Gastrocnemius medialis (tissue), 4 donors: Measurements from ENCODE around the gene KRT15.

Experiments
- POLR2A ChIP-seq, 2 donors: fragments of 450-650 bp; IDR thresholded peaks; one replicate each; pipeline ENCODE4 v1.6.1; 2017; ENCODE audit warnings: antibody characterized with exemption in 2 of 2, mild to moderate bottlenecking in 2 of 2, moderate library complexity in 2 of 2
- TF ChIP-seq, protein P1 (sequence below), 5 experiments: fragments of 450-650 bp in 3 of 5; fragments of 200-600 bp in 2 of 5; sonication (generic) in 2 of 5; IDR thresholded peaks in 4 of 5; conservative IDR thresholded peaks in 1 of 5; 1 replicate in 4 of 5; 2 replicates in 1 of 5; pipeline ENCODE4 v1.5.1; 2016 to 2019; ENCODE audit warnings: antibody characterized with exemption in 5 of 5, mild to moderate bottlenecking in 3 of 5, moderate library complexity in 3 of 5

- TF ChIP-seq, protein P1, sequence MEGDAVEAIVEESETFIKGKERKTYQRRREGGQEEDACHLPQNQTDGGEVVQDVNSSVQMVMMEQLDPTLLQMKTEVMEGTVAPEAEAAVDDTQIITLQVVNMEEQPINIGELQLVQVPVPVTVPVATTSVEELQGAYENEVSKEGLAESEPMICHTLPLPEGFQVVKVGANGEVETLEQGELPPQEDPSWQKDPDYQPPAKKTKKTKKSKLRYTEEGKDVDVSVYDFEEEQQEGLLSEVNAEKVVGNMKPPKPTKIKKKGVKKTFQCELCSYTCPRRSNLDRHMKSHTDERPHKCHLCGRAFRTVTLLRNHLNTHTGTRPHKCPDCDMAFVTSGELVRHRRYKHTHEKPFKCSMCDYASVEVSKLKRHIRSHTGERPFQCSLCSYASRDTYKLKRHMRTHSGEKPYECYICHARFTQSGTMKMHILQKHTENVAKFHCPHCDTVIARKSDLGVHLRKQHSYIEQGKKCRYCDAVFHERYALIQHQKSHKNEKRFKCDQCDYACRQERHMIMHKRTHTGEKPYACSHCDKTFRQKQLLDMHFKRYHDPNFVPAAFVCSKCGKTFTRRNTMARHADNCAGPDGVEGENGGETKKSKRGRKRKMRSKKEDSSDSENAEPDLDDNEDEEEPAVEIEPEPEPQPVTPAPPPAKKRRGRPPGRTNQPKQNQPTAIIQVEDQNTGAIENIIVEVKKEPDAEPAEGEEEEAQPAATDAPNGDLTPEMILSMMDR (IDR thresholded peaks at IDR 0.05 in 4 of 5, conservative IDR thresholded peaks at IDR 0.05 in 1 of 5), result no peak
- TF ChIP-seq POLR2A (IDR thresholded peaks at IDR 0.05), result no peak
Observed at GRCh38 chr17:41538565-41538991, 19.9 kb upstream of the KRT15 start.
